Activated CD8-positive, alpha-beta memory T cell treated with anti-CD3 and anti-CD28 coated beads for 48 hours (primary cell): ENCODE results near the gene CDH22.

ENCODE experiments used
- DNase-seq, 3 experiments: peaks; one replicate each; pipeline ENCODE4 v3.0.0-alpha.2; 2020; ENCODE audit warnings: low read depth in 2 of 3, low spot score in 2 of 3

The CDH22 gene

GRCh38 chr20:46217583-46217982, 90.7 kb downstream of the CDH22 start:
- DNase-seq = no peak

DNA sequence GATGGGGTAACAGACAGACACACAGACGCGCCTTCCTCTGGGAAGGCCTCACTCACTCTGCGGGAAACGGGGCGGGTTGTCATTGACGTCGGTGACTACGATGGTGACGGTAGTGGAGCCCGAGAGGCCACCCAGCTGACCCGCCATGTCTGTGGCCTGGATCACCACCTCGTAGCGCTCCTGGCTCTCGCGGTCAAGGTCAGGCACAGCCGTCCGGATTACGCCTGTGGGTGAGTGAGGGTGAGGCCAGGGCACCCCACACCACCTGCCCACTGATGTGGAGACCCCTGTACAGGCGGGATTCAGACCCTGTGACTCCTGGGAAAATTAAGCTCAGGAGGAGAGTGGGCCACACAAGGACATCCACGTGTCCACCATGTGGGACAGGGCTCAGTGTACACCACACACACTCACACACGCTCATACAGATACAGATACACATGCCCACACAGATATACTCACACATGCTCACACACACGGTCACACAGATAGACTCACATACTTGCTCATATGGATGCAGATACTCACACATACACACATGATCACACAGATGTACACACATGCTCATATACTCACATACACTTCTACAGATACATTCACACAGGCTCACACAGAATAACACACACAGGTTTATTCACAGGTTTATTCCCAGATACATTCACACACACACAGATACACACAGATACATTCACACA, 91.4 kb downstream of the CDH22 start:
- DNase-seq = no peak

DNA sequence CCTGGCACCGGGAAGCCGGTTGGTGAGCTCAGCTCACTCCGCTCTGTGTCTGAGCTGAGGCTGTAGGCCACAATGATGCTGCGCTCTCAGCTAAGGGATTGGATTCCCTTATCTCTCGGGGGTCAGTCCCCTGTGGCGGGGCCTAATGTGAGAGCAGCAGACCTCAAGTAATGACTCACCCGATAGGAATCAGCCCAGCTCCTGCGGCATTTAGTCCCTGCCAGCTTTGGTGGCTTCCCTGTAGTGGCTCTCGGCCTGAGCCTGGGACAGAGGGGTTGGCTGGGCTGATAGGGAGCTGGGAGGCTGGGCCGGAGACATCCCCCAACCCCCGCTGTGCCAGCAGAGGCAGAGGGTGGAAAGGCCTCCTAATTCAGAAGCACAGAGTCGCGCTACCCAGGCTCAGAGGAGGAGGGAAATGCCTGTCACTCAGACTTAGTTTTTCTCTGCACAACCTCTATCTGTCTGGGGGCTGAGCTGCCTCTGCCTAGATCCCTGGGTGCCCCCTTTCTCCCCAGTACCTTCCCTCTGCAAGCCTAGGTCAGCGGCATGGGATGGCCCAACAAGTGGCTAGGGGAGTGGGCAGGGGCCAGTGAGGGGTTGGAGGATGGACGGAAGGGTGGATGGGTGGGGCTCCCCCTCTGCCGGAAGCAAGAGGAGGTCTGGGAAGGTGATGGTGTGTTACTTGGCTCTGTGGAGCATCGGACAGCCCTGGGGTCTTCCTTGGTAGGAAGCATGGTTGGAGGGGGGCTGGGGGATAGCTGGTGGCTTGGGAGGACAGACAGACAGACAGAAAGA, 92.2 kb downstream of the CDH22 start:
- no peak for DNase-seq

DNA sequence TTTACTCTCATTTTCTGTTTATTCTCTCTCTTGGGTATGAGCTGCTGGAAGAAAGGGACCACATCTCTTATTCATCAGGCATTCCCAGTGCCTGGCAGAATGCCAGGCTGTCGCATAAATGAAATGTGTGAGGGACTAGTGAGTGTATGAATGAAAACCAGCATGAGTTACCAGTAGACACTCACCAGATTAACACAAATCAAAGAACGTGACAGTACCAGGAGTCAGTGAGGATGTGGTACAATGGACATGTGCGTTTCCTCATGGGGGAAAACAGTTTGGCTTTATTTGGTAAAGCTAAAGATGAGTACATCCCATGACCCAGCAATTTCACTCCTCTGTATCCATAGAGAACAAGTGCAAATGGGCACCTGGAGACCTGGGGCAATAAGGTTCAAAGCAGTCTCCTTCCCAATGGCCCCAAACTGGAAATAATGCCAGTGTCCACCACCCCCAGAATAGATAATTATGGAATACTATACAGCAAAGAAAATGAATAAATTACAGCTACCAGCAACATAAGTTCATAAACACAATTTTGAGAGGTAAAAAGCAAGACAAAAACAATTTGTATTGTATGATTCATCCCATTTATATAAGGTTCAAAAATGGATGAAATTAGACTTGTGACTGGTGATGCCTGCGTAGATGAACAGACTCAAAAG, 93.3 kb downstream of the CDH22 start:
- DNase-seq = no peak

- no peak for DNase-seq
Observed at GRCh38 chr20:46213946-46214823, 94.1 kb downstream of the CDH22 start.

GRCh38 chr20:46212876-46213275, 95.4 kb downstream of the CDH22 start:
- DNase-seq = no peak

DNA sequence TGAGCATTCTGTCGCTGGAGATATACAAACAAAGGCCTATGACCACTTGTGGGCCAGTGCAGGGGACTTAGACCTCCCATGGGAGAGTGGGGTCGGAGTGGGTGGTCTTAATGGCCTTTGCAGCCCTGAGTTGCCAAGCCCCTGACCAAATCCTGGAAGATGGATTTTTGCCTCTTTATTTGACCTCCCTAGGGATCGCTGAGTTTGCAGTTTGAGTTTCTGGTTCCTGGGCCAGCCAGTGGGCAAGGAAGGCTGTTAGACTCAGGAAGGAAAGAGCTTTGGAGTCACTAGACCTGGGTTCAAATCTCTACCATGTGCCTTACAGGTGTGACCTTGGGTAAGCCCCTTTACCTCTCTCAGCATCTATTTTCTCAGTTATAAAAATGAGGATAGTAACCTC, 96.0 kb downstream of the CDH22 start:
- DNase-seq = no peak

DNA sequence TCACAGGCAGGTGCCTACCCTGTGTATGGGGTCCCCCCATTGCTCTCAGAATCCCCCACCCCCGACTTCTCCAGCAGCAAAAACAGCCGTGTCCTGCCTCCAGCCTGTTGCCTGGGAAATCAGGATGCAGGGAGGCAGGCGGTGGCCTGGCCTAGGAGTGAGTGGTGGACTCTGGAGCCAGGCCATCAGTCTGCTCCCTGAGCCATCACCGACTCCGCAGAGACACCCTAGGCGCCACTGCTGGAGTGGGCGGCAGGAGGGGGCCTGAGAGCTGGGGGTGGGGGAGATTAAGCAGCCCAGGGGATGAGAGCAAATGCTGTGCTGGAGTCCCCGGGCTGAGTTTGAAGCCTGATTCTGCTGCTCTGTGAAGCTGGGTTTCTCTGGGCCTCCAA, 97.0 kb downstream of the CDH22 start:
- no peak for DNase-seq

- no peak for DNase-seq
Observed at GRCh38 chr20:46210672-46211330, 97.5 kb downstream of the CDH22 start.

DNA sequence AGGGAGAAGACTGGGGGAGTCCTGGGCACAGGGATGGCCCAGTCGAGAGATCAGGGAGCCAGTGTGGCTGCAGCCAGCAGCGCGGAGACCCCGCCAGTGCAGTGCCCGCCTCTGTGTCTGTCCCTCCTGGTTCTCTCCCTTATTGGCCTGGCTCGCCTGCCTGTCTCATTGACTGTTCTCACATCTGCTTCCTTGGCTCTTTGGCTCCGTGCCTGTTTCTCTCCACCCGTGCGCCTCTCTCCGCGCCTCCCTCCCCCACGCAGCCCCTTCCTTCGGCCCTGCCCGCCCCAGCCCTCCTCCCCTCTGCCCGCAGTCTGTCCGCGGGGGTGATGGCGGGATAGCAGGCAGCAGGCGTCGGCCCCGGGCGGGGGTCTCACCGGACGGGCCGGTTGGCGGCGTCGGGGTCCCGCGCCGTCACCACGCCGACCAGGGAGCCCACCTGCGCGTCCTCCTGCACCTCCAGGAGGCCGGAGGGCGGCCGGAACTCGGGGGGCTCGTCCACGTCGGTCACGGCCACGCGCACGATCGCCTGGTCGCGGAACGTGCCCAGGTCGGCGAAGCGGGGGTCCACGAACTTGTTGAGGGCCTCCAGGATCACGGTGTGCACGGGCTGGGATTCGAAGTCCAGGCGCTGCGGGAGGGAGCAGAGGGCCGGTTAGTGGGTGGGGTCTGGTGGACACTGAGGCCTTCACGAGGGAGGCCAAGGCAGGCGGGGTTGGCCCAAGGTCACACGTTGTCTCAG, 98.2 kb downstream of the CDH22 start:
- no peak for DNase-seq

DNA sequence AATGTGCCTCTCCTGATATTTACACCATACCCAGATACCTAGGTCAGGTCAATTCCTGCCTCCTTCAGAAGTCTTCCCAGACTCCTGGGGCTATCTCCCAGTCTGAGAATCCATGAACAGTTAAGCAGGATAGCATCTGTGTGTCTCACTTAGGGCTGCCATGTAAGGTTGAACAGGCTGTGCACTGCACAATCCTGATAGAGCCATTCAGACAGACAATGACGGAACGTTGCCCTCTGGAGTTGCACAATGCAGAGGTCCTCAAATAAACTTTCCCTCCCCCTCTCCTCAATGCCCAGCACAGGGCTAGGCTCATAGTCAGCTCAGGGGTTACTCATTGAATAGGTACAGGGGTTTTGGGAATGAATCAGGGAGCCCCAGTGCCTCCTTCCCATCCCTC, 100.5 kb downstream of the CDH22 start:
- no peak for DNase-seq

DNA sequence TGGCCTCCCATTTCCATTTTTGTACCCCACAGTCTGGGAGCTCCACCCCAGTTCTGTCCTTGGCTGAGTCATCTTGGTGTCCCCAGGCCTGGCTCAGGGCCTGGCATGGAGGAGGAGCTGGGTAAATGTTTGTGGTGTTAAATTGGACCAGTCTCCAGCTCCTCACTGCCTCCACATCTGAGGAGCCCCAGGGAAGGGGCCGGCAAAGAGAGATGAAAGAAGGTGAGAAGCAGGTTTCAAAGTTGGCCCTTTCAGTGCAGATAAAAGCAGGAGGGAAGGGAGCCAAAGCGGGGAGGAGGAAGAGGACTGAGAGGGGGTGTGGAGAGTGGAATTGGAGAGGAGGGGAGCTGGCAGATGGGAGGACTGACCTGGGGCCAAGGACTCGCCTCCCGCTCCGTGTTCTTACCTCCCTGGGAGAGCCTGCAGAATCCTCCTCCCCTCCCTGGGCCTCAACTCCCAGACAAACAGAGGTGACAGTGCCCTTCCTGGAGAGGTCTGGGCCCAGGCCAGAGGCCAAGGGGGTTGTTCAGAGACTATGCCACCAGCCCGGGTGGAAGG, 101.2 kb downstream of the CDH22 start:
- no peak for DNase-seq

DNA sequence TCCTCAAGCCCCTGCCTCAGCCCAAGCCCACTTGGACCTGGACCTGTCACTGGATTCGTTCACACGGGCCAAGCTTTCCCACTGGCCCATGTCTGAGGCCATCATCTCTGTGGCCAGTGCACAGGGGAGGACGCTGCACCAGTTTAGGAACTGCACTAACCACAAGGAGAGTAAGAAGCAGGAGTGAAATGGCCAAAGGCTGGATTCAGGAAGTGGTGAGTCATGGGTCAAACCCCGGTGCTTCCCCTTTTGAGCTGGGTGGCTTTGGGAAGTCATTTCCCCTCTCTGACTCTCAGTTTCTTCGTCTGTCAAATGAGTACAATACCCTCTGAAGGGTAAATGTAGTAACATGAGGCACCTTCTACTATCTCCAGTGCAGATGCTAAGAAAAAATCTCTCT, 102.3 kb downstream of the CDH22 start:
- no peak for DNase-seq

GRCh38 chr20:46205349-46205748, 102.9 kb downstream of the CDH22 start:
- no peak for DNase-seq

- DNase-seq = no peak
Observed at GRCh38 chr20:46204594-46205186, 103.6 kb downstream of the CDH22 start.

DNA sequence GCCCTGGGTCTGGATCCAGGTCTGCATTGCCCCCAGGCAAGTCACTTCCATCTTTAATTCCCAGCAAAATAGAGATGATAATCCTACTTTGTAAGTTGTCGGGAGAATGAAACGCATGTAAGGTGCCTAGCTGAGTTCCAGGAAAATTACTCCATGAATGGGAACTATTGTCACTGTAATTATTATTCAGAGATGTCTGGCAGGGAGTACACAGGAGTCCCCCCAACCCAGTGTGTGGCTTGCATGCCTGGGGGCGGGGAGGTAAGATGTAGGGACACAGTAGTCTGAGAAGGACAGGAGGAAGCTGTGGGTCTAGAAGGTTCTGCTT, 104.8 kb downstream of the CDH22 start:
- DNase-seq = no peak

DNA sequence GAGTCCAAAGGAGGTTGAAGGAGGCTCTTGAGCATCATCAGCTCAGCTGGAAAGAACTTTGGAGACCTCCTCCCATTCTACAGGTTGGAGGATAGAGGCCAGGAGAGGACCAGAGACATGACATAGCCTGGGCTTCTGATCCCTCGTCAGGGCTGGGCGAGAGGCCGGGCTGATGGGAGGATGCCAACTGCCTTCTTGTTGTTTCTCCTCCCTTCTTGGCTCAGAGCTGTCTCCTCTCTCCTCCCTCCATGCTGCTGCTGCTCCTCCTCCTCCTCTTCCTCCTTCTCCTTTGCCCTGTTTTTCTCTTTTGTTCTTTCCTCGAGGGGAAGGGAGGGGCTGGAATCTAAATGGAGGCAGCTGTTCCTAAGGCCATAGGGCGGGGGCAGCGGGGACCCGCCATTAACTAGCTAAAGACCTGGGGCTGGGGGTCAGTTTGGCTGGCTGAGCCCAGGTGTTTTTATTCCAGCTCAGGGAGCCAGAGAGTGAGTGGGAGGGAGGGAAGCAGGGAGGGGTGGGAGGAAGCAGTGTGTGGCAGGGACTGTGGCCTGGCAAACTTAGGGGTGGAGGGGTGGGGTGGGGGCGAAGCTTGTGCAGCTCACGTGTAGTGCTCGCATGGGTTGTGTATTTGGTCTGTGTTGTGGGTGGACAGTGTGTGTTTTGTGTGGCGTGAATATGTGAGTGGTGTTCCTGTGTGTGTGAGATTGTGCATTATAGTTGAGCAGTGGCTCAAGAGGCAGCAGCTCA, 105.4 kb downstream of the CDH22 start:
- no peak for DNase-seq

DNA sequence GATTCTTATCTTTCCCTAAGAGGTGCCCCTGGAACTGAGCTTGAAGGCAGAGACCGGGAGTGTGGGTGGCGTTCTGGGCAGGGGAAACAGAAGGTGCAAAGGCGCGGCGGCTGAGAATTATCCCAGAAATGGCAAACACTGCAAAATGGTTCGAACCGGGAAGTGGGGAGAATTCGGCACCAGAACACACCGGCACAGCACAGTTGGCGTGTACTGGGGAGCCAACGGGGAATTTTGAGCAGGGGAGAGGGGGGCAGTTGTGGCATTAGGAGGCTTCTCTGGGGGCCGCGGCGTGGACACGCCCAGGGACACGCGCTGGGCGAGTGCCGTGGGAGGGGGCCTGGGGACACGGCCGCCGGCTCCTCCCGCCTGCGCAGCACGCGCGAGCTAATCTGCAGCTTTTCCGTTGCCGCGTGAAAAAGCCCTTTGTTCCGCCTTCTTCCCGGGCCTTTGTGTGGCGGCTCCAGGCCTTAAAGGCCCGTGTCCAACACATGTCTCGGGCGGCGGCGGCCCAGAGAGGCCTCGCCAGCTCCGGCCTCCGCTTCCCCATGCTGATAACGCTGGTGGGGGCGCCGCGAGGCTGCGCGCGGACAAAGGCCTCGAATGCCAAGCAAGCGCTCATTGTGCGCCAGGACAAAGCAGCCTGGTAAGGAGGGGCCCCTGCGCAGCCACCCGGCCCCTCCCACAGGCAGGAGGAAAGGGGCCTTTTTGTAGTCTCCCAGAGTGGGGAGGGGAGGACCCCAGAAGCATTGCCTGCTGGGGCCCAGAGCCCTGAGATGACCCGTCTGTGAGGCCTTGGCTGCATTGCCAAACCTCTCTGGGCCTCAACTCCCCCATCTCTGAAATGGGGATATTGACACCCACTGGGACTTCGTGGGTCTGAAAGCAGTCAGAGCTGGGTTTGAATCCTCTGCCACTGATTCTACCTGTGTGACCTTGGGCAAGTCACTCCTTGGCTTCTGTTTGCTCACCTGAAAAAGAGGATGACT, 107.4 kb downstream of the CDH22 start:
- DNase-seq = no peak
